ENCODE data around the gene KIF2A. TPM values are rescaled to one million over a fixed set of nuclear protein-coding genes. Genes with fewer than 3 reads are reported as not detected.

The KIF2A gene
- total and polyA plus RNA-seq, 9 of the 15 experiments (the other 6 are each of a cell fraction or from before 2014, with no cell fraction given): 42.6 to 126 (median 77.6) TPM

DNA sequence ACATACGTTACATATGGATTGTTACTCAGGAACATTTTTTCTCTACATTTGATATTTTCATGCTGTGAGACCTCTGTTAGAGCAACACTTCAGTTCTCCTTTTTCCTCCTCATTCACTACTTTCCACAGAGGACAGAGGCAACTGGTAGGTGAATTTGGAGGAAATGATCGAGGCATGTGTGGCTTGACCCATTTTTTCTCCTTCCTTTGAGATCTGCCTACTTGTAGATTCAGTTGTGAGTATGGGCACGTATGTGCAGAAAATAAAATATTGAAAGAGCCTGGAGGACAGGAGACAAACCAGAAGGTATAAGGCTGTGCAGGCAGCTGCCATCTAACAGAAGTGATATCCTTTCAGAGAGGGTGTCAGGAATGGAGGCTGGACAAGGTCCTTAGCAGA, 19.2 kb upstream of the KIF2A start (continued):
- TF ChIP-seq, protein P1, sequence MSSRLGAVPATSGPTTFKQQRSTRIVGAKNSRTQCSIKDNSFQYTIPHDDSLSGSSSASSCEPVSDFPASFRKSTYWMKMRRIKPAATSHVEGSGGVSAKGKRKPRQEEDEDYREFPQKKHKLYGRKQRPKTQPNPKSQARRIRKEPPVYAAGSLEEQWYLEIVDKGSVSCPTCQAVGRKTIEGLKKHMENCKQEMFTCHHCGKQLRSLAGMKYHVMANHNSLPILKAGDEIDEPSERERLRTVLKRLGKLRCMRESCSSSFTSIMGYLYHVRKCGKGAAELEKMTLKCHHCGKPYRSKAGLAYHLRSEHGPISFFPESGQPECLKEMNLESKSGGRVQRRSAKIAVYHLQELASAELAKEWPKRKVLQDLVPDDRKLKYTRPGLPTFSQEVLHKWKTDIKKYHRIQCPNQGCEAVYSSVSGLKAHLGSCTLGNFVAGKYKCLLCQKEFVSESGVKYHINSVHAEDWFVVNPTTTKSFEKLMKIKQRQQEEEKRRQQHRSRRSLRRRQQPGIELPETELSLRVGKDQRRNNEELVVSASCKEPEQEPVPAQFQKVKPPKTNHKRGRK (tag; IDR thresholded peaks at IDR 0.05): no peak
- TF ChIP-seq ZNF785 (CRISPR knock-in tag; IDR thresholded peaks at IDR 0.05): no peak
- TF ChIP-seq ZKSCAN8 (CRISPR knock-in tag; IDR thresholded peaks at IDR 0.05): no peak
- TF ChIP-seq, protein P2, sequence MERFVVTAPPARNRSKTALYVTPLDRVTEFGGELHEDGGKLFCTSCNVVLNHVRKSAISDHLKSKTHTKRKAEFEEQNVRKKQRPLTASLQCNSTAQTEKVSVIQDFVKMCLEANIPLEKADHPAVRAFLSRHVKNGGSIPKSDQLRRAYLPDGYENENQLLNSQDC (CRISPR knock-in tag; IDR thresholded peaks at IDR 0.05): no peak
- TF ChIP-seq, protein P3, sequence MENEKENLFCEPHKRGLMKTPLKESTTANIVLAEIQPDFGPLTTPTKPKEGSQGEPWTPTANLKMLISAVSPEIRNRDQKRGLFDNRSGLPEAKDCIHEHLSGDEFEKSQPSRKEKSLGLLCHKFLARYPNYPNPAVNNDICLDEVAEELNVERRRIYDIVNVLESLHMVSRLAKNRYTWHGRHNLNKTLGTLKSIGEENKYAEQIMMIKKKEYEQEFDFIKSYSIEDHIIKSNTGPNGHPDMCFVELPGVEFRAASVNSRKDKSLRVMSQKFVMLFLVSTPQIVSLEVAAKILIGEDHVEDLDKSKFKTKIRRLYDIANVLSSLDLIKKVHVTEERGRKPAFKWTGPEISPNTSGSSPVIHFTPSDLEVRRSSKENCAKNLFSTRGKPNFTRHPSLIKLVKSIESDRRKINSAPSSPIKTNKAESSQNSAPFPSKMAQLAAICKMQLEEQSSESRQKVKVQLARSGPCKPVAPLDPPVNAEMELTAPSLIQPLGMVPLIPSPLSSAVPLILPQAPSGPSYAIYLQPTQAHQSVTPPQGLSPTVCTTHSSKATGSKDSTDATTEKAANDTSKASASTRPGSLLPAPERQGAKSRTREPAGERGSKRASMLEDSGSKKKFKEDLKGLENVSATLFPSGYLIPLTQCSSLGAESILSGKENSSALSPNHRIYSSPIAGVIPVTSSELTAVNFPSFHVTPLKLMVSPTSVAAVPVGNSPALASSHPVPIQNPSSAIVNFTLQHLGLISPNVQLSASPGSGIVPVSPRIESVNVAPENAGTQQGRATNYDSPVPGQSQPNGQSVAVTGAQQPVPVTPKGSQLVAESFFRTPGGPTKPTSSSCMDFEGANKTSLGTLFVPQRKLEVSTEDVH (IDR thresholded peaks at IDR 0.05; ENCODE audit: low read depth, partially characterized antibody): no peak
- no peak for TF ChIP-seq ZNF609 (CRISPR knock-in tag; IDR thresholded peaks at IDR 0.05; ENCODE audit: borderline replicate concordance)
- no peak for TF ChIP-seq YBX1 (IDR thresholded peaks at IDR 0.05)
